H9 (cell line): ENCODE measurements around the gene SH3RF3. TPM values are rescaled to one million over a fixed set of nuclear protein-coding genes. Genes with fewer than 3 reads are reported as not detected.
A peak's percentile ranks its signal among the peaks of the same experiment; 100 is the strongest.

Experiments used
- DNase-seq: peaks from one replicate; pipeline ENCODE4 v3.0.0-alpha.2; 2017
- H2AFZ ChIP-seq: one replicate; pipeline ENCODE4 v1.6.1; 2013; ENCODE audit warnings: mild to moderate bottlenecking, low read length, control low read depth, moderate library complexity
- H2AK5ac ChIP-seq: 2 replicates; pipeline ENCODE4 v1.6.1; 2013; ENCODE audit warnings: low read length, control low read depth, mixed read lengths; ENCODE audit not compliant: insufficient read length
- H2BK120ac ChIP-seq: one replicate; pipeline ENCODE4 v1.6.1; 2013; ENCODE audit warnings: low read depth, mild to moderate bottlenecking, low read length, control low read depth, inconsistent platforms; ENCODE audit not compliant: poor library complexity, severe bottlenecking
- H2BK12ac ChIP-seq: 2 replicates; pipeline ENCODE4 v1.6.1; 2013; ENCODE audit warnings: low read length, control low read depth, mixed read lengths, low read depth; ENCODE audit not compliant: insufficient read length
- H2BK15ac ChIP-seq: 2 replicates; pipeline ENCODE4 v1.6.1; 2013; ENCODE audit warnings: low read depth, low read length, control low read depth
- H2BK20ac ChIP-seq: one replicate; pipeline ENCODE4 v1.6.1; 2013; ENCODE audit warnings: low read depth, mild to moderate bottlenecking, low read length, control low read depth, inconsistent platforms; ENCODE audit not compliant: poor library complexity, severe bottlenecking
- H2BK5ac ChIP-seq: 2 replicates; pipeline ENCODE4 v1.6.1; 2013; ENCODE audit warnings: low read length, control low read depth, mixed read lengths; ENCODE audit not compliant: insufficient read length
- H3K14ac ChIP-seq: 2 replicates; pipeline ENCODE4 v1.6.1; 2013; ENCODE audit warnings: low read length, control low read depth; ENCODE audit not compliant: insufficient read depth
- H3K18ac ChIP-seq: 2 replicates; pipeline ENCODE4 v1.6.1; 2013; ENCODE audit warnings: low read depth, mild to moderate bottlenecking, mixed read lengths, low read length, control low read depth; ENCODE audit not compliant: insufficient read length
- H3K23ac ChIP-seq: 2 replicates; pipeline ENCODE4 v1.6.1; 2013; ENCODE audit warnings: low read length, control low read depth, mixed read lengths, low read depth; ENCODE audit not compliant: insufficient read length
- H3K23me2 ChIP-seq: 2 replicates; pipeline ENCODE4 v1.6.1; 2013; ENCODE audit warnings: low read depth, mild to moderate bottlenecking, mixed read lengths, low read length, control low read depth; ENCODE audit not compliant: insufficient read length, poor library complexity, severe bottlenecking
- H3K27ac ChIP-seq: 2 replicates; pipeline ENCODE4 v1.5.1; 2013; ENCODE audit warnings: low read length, control low read depth, mixed read lengths, low read depth; ENCODE audit not compliant: insufficient read length
- H3K27me3 ChIP-seq: 2 replicates; pipeline ENCODE4 v1.6.1; 2013; ENCODE audit warnings: low read length, control low read depth, inconsistent platforms; ENCODE audit not compliant: insufficient read depth
- H3K4ac ChIP-seq: 2 replicates; pipeline ENCODE4 v1.6.1; 2013; ENCODE audit warnings: low read depth, mild to moderate bottlenecking, control low read depth, inconsistent platforms, low read length, moderate library complexity
- H3K4me1 ChIP-seq: 2 replicates; pipeline ENCODE4 v1.6.1; 2013; ENCODE audit warnings: low read length, control low read depth, inconsistent platforms; ENCODE audit not compliant: insufficient read depth
- H3K4me2 ChIP-seq: 2 replicates; pipeline ENCODE4 v1.6.1; 2013; ENCODE audit warnings: low read length, control low read depth, mixed read lengths; ENCODE audit not compliant: insufficient read length, insufficient read depth
- H3K56ac ChIP-seq: 2 replicates; pipeline ENCODE4 v1.6.1; 2013; ENCODE audit warnings: low read depth, mild to moderate bottlenecking, mixed read lengths, low read length, control low read depth; ENCODE audit not compliant: insufficient read length
- H3K79me1 ChIP-seq: 2 replicates; pipeline ENCODE4 v1.6.1; 2013; ENCODE audit warnings: low read depth, mild to moderate bottlenecking, moderate library complexity, low read length, control low read depth, inconsistent platforms; ENCODE audit not compliant: insufficient read depth, poor library complexity, severe bottlenecking
- H3K79me2 ChIP-seq: 2 replicates; pipeline ENCODE4 v1.6.1; 2013; ENCODE audit warnings: low read length, control low read depth, inconsistent platforms; ENCODE audit not compliant: insufficient read depth
- H3K9ac ChIP-seq: 2 replicates; pipeline ENCODE4 v1.6.1; 2013; ENCODE audit warnings: low read length, control low read depth, mixed read lengths; ENCODE audit not compliant: insufficient read length; ENCODE audit errors: extremely low read depth
- H3K9me3 ChIP-seq: one replicate; pipeline ENCODE4 v1.6.1; 2013; ENCODE audit warnings: low read depth, low read length, inconsistent platforms; ENCODE audit not compliant: control insufficient read depth
- H3T11ph ChIP-seq: one replicate; pipeline ENCODE4 v1.6.1; 2013; ENCODE audit warnings: mild to moderate bottlenecking, low read length, control low read depth, inconsistent platforms
- H4K20me1 ChIP-seq: one replicate; pipeline ENCODE4 v1.6.1; 2013; ENCODE audit not compliant: control insufficient read depth, insufficient read length, insufficient read depth
- H4K5ac ChIP-seq: 2 replicates; pipeline ENCODE4 v1.6.1; 2013; ENCODE audit warnings: low read depth, mild to moderate bottlenecking, mixed read lengths, low read length, control low read depth; ENCODE audit not compliant: insufficient read length
- H4K8ac ChIP-seq: replicated peaks from 2 replicates; pipeline ENCODE4 v1.6.1; 2013; ENCODE audit warnings: low read length, control low read depth, mixed read lengths, low read depth; ENCODE audit not compliant: insufficient read length
- H4K91ac ChIP-seq: 2 replicates; pipeline ENCODE4 v1.6.1; 2013; ENCODE audit warnings: low read depth, mild to moderate bottlenecking, moderate library complexity, mixed read lengths, low read length, control low read depth; ENCODE audit not compliant: insufficient read length
- H3K27ac Mint-ChIP-seq, 3 experiments: 2 replicates in 2 of 3; 3 replicates in 1 of 3; pipeline ENCODE4 v1.8.0; 2020 to 2021; ENCODE audit warnings: mixed read lengths in 3 of 3, mild to moderate bottlenecking in 1 of 3, moderate library complexity in 1 of 3
- H3K27me3 Mint-ChIP-seq: 2 replicates; pipeline ENCODE4 v1.8.0; 2021; ENCODE audit warnings: low read depth, mild to moderate bottlenecking, moderate library complexity, mixed read lengths
- H3K36me3 Mint-ChIP-seq, 3 experiments: 2 replicates in 2 of 3; 3 replicates in 1 of 3; pipeline ENCODE4 v1.8.0; 2020 to 2021; ENCODE audit warnings: low read depth in 3 of 3, mixed read lengths in 3 of 3; ENCODE audit not compliant: insufficient read depth in 1 of 3
- H3K4me1 Mint-ChIP-seq, 2 experiments: 2 replicates each; pipeline ENCODE4 v1.8.0; 2020; ENCODE audit warnings: mixed read lengths in 2 of 2
- H3K4me3 Mint-ChIP-seq, 2 experiments: 2 replicates in 1 of 2; 3 replicates in 1 of 2; pipeline ENCODE4 v1.8.0; 2020 to 2021; ENCODE audit warnings: mild to moderate bottlenecking in 2 of 2, mixed read lengths in 2 of 2, moderate library complexity in 1 of 2
- H3K9me3 Mint-ChIP-seq, 2 experiments: 2 replicates in 1 of 2; 3 replicates in 1 of 2; pipeline ENCODE4 v1.8.0; 2020; ENCODE audit warnings: mild to moderate bottlenecking in 2 of 2, mixed read lengths in 2 of 2, moderate library complexity in 1 of 2
- CTCF ChIP-seq: fragments of 200-600 bp; sonication (generic); conservative IDR thresholded peaks from 3 replicates; pipeline ENCODE4 v1.8.0; 2021; ENCODE audit warnings: antibody characterized with exemption, mild to moderate bottlenecking
- WGBS: extraction: QIAGEN DNeasy Blood & Tissue Kit; methylation state at CpG from one replicate; pipeline ENCODE4 v1.1.7; 2013; ENCODE audit warnings: missing lambda C conversion rate, low lambda C conversion rate, mixed read lengths; ENCODE audit not compliant: insufficient read length; ENCODE audit errors: extremely low coverage; 5-methylcytosine and 5-hydroxymethylcytosine counted together
- total RNA-seq: library from RNA; stranded (reverse); gene quantifications from 2 replicates; pipeline ENCODE4 v1.2.1, GENCODE V29; 2021

SH3RF3 gene
- total RNA-seq, 1 experiment from 2014 or later, result 0.46 TPM

- no peak overlapping the region for H2BK20ac ChIP-seq
Measured at GRCh38 chr2:109376796-109377495, 247.9 kb downstream of the SH3RF3 start.

More at GRCh38 chr2:109376796-109377495, 247.9 kb downstream of the SH3RF3 start:
- Mint-ChIP-seq H3K27me3 (peaks cover 8% of the 10 kb centered on the region), H3K27ac (no peak overlapping the region; a peak in 1 of 7 replicates), H3K4me3 (no peak overlapping the region), H3K36me3 (no peaks in the 10 kb centered on the region), H3K4me1 (no peaks in the 10 kb centered on the region; a peak in 1 of 4 replicates), H3K9me3 (no peaks in the 10 kb centered on the region)
- no peaks in the 10 kb centered on the region for H4K20me1 ChIP-seq
- H2BK15ac ChIP-seq, result no peak overlapping the region
- no peak overlapping the region for H4K8ac ChIP-seq
- no peak overlapping the region for H3K23ac ChIP-seq
- H2BK120ac ChIP-seq, result no peak overlapping the region
- H3K4me2 ChIP-seq, result no peak overlapping the region
- no peak overlapping the region for H2AK5ac ChIP-seq
- no peak overlapping the region for H3K56ac ChIP-seq
- H3K79me2 ChIP-seq, result no peaks in the 10 kb centered on the region
- no peak overlapping the region for H2BK5ac ChIP-seq
- no peak overlapping the region for H3K27ac ChIP-seq
- H3T11ph ChIP-seq, result no peak overlapping the region
- H2BK12ac ChIP-seq, result no peak overlapping the region
- H4K91ac ChIP-seq, result no peak overlapping the region
- H3K79me1 ChIP-seq, result no peaks in the 10 kb centered on the region
- H3K23me2 ChIP-seq, result no peaks in the 10 kb centered on the region
- DNase-seq, result peak; percentile 14
- no peak for TF ChIP-seq CTCF
- no peak overlapping the region for H3K14ac ChIP-seq
- H3K27me3 ChIP-seq, result no peaks in the 10 kb centered on the region
- no peak overlapping the region for H4K5ac ChIP-seq
- H3K9me3 ChIP-seq, result no peaks in the 10 kb centered on the region
- H3K9ac ChIP-seq, result no peak overlapping the region
- H2AFZ ChIP-seq, result no peak overlapping the region
- no CpG with 5 or more reads among the region's 13 CpGs for WGBS
- H3K4me1 ChIP-seq, result no peaks in the 10 kb centered on the region
- no peak overlapping the region for H3K4ac ChIP-seq
- no peak overlapping the region for H3K18ac ChIP-seq
